ENCODE data around the gene OTOP1. TPM values are rescaled to one million over a fixed set of nuclear protein-coding genes. Genes with fewer than 3 reads are reported as not detected.

OTOP1 gene
- polyA plus RNA-seq, 1 donor from 2014 or later: 0.16 TPM

DNA sequence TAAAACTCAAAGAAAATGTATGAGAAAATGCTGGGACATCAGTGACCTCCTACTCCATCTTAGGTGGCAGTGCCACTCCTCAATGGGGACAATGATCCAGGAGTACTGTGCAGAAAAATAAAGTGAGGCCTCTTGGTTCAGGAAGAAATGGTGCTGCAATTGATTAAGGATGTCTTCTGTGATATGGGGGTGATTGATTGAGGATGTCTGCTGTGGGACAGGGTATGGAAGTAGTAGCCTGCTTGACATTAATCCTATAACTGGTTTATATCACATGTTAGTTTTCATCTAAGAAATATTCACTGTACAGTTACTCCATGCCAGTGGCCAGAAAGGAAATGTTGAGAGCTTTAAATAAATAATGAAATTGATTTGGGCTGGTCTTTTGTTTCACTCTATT, 20.5 kb downstream of the OTOP1 start:
- Histone ChIP-seq H3K4me3 (ENCODE audit: low read length) (no peak overlapping the region), H3K27ac (ENCODE audit: low read length) (no peak overlapping the region), H2AFZ (ENCODE audit: low read depth, low read length) (no peak overlapping the region), H3K9me3 (ENCODE audit: low read length) (no peaks in the 10 kb centered on the region), H3K9ac (ENCODE audit: low read length) (no peak overlapping the region), H3K79me2 (replicated peaks; ENCODE audit: insufficient read depth, low read length) (no peaks in the 10 kb centered on the region), H3K27me3 (ENCODE audit: insufficient read depth, low read depth, low read length) (no peaks in the 10 kb centered on the region), H3K36me3 (ENCODE audit: insufficient read depth, low read length) (no peaks in the 10 kb centered on the region), H3F3A (ENCODE audit: insufficient read depth, low read length, poor library complexity, severe bottlenecking) (no peaks in the 10 kb centered on the region), H4K20me1 (ENCODE audit: insufficient read depth) (no peaks in the 10 kb centered on the region), H3K9me2 (ENCODE audit: insufficient read depth, low read length) (no peaks in the 10 kb centered on the region), H3K4me2 (ENCODE audit: low read length) (no peak overlapping the region)
- TF ChIP-seq TAF1 (IDR thresholded peaks at IDR 0.05; ENCODE audit: low read depth): no peak
- TF ChIP-seq EZH2 (IDR thresholded peaks at IDR 0.05; ENCODE audit: borderline replicate concordance, insufficient read depth, low read length, poor library complexity, severe bottlenecking): no peak
- no peak for TF ChIP-seq SMC3 (conservative IDR thresholded peaks at IDR 0.05; ENCODE audit: poor library complexity)
- TF ChIP-seq EP300 (conservative IDR thresholded peaks at IDR 0.05; ENCODE audit: poor library complexity, severe bottlenecking): no peak
- no peak for TF ChIP-seq POLR2AphosphoS5 (IDR thresholded peaks at IDR 0.05)
- TF ChIP-seq, protein P1, sequence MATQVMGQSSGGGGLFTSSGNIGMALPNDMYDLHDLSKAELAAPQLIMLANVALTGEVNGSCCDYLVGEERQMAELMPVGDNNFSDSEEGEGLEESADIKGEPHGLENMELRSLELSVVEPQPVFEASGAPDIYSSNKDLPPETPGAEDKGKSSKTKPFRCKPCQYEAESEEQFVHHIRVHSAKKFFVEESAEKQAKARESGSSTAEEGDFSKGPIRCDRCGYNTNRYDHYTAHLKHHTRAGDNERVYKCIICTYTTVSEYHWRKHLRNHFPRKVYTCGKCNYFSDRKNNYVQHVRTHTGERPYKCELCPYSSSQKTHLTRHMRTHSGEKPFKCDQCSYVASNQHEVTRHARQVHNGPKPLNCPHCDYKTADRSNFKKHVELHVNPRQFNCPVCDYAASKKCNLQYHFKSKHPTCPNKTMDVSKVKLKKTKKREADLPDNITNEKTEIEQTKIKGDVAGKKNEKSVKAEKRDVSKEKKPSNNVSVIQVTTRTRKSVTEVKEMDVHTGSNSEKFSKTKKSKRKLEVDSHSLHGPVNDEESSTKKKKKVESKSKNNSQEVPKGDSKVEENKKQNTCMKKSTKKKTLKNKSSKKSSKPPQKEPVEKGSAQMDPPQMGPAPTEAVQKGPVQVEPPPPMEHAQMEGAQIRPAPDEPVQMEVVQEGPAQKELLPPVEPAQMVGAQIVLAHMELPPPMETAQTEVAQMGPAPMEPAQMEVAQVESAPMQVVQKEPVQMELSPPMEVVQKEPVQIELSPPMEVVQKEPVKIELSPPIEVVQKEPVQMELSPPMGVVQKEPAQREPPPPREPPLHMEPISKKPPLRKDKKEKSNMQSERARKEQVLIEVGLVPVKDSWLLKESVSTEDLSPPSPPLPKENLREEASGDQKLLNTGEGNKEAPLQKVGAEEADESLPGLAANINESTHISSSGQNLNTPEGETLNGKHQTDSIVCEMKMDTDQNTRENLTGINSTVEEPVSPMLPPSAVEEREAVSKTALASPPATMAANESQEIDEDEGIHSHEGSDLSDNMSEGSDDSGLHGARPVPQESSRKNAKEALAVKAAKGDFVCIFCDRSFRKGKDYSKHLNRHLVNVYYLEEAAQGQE (IDR thresholded peaks at IDR 0.05; ENCODE audit: borderline replicate concordance): no peak
- no peak for TF ChIP-seq RAD21 (conservative IDR thresholded peaks at IDR 0.05)
- no peak for TF ChIP-seq MXI1 (conservative IDR thresholded peaks at IDR 0.05; ENCODE audit: poor library complexity, severe bottlenecking)
- TF ChIP-seq, protein P2, sequence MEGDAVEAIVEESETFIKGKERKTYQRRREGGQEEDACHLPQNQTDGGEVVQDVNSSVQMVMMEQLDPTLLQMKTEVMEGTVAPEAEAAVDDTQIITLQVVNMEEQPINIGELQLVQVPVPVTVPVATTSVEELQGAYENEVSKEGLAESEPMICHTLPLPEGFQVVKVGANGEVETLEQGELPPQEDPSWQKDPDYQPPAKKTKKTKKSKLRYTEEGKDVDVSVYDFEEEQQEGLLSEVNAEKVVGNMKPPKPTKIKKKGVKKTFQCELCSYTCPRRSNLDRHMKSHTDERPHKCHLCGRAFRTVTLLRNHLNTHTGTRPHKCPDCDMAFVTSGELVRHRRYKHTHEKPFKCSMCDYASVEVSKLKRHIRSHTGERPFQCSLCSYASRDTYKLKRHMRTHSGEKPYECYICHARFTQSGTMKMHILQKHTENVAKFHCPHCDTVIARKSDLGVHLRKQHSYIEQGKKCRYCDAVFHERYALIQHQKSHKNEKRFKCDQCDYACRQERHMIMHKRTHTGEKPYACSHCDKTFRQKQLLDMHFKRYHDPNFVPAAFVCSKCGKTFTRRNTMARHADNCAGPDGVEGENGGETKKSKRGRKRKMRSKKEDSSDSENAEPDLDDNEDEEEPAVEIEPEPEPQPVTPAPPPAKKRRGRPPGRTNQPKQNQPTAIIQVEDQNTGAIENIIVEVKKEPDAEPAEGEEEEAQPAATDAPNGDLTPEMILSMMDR (IDR thresholded peaks at IDR 0.05; ENCODE audit: poor library complexity, severe bottlenecking): no peak

DNA sequence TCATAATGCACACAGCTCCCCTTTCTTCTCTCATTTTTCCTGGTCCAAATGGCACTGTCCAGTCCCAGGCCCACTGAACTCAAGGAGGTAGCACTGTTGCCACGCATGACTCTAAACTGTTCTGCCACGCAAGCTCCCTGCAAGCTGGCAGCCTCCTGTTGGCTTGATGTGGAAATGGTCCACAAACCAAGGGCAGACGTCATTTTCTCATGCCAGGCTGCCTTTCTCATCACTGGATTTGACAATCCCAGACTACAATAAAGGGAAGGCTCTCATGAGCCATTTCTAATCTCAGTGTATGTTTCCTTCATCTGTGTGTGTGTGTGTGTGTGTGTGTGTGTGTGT, 22.4 kb downstream of the OTOP1 start:
- Histone ChIP-seq H3K9ac (ENCODE audit: low read length) (no peak overlapping the region), H3K4me2 (ENCODE audit: low read length) (no peak overlapping the region), H3K79me2 (replicated peaks; ENCODE audit: insufficient read depth, low read length) (no peaks in the 10 kb centered on the region), H2AFZ (ENCODE audit: low read depth, low read length) (no peak overlapping the region), H3K27ac (ENCODE audit: low read length) (no peak overlapping the region), H3K27me3 (ENCODE audit: insufficient read depth, low read depth, low read length) (no peaks in the 10 kb centered on the region), H3F3A (ENCODE audit: insufficient read depth, low read length, poor library complexity, severe bottlenecking) (no peaks in the 10 kb centered on the region), H3K9me2 (ENCODE audit: insufficient read depth, low read length) (no peaks in the 10 kb centered on the region), H3K4me3 (ENCODE audit: low read length) (no peak overlapping the region), H4K20me1 (ENCODE audit: insufficient read depth) (no peaks in the 10 kb centered on the region), H3K9me3 (ENCODE audit: low read length) (no peaks in the 10 kb centered on the region), H3K36me3 (ENCODE audit: insufficient read depth, low read length) (no peaks in the 10 kb centered on the region)
- no peak for TF ChIP-seq EP300 (conservative IDR thresholded peaks at IDR 0.05; ENCODE audit: poor library complexity, severe bottlenecking)
- TF ChIP-seq MXI1 (conservative IDR thresholded peaks at IDR 0.05; ENCODE audit: poor library complexity, severe bottlenecking): no peak
- TF ChIP-seq EZH2 (IDR thresholded peaks at IDR 0.05; ENCODE audit: borderline replicate concordance, insufficient read depth, low read length, poor library complexity, severe bottlenecking): no peak
- TF ChIP-seq POLR2AphosphoS5 (IDR thresholded peaks at IDR 0.05): no peak
- TF ChIP-seq TAF1 (IDR thresholded peaks at IDR 0.05; ENCODE audit: low read depth): no peak
- TF ChIP-seq, protein P1 (IDR thresholded peaks at IDR 0.05; ENCODE audit: borderline replicate concordance): no peak
- TF ChIP-seq, protein P2 (IDR thresholded peaks at IDR 0.05; ENCODE audit: poor library complexity, severe bottlenecking): no peak

All from neural cell (in vitro differentiated cells).